CD4-positive, alpha-beta T cell treated with Interleukin-21 for 1 hour (primary cell): ENCODE results near the gene LOXL4.

Experiments
- DNase-seq: peaks from one replicate; pipeline ENCODE4 v3.0.0-alpha.2; 2020

The LOXL4 gene

DNA sequence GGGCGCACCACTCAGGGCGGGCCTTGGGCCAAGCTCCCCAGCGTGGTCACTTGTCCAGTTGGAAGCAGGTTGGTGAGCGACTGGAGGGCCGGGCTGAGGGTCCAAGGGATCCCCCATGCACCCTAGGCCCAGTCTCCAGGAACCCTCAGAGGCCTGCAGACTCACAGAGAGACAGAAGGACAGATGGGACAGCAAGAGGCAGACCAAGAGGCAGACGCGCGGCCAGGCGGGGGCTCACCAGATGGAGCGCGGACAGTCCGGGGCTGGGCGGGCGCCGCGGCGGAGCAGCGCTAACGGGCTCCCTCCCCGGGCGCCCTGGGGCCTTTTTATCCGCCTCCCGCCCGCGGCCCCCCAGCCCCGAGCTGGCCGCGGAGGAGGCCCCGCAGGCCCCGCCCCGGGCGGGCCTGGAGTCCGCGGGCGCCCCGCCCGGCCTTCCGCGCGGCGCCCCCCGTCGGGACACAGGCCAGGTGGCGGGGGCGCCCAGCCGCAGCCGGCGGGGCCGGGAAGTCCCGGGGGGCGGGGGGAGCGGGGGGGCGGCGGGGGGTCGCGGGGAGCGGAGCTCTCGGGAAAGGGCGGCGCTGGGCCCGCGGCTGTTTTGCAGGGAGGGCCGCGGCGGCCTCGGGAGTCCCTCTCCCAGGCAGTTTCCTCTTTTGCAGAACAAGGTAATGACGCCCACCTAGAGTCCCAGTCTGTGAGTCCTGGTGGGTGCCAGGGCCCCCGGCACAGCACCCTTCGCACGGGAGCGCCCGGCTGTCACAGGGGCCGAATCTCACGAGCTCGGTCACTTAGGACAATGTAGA is at the start of gene LOXL4:
LOXL4 (minus strand) TSS at position 301 of the 800 bp plus-strand sequence. CDS start 5,175 bp downstream, outside the sequence.
- peak; percentile 5 for DNase-seq

DNA sequence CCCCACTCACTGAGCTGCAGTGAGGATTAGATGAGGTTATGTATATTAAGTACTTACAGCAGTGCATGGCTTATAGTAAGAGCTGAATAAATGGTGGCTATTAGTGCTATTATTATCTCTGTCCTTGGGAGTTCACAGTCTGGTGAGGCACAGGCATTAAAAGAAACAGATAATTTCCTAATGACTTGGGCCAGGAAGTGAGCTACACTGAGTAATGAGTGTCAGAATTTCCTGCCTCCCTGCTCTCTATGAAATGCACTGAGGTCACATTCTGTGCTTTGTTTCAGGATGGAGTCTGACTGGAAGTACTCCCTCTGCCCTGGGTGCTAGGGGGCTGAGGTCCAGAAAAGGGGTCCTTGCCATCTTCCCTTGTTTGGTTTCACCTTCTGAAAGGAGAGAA is 48.7 kb upstream of the LOXL4 start:
- no peak for DNase-seq

DNA sequence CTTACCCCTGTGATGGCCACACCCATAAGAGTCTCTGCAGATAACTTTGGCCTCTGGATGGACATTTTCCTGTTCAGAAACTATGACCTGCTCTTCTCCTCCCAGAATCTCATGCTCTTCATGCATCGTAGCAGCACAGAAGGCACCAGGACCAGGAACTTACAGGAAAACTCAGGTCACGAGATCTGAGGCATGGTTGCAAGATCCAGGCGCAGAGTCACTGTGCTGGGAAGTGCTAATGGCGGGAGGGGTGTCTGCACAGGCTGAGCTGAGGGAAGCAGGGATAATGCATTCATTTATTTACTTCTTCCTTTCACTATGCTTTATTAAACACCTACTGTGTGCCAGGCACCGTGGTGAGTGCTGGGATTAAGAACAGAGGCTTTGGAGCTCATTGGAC is 48.2 kb upstream of the LOXL4 start:
- DNase-seq = no peak

DNA sequence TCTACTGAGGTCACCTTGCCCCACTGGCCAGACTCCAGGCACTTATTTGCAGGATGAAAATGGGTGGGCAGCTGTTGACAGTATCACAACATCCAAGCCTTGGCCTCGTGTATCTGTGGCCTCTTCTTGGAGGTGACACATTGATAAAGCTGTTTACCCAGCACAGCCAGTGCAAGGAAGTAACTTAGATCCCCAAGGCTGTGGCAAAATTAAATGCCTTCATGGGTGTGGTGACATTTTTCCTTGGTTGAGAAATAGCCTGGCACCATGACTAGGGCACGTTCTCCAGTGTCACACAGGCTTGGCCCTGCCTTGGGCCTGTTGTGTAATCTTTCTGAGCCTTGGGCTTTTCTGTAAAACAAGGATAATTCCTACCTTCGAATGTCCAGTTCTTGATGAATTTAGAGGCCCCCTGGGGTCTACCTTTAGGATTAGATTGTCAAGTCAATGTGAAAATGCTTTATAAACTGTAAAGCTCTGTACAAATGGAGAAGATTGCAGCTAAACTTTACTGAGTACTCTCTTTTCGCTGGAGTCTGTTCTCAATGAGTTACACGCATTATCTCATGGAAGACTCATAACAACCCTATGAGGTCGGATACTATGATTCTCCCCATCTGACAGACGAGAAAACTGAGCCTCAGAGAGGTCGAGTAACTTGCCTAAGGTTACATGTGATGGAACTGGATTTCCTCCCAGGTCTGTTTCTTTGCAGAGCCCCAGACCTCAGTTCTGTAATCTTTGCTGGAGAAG is 46.7 kb upstream of the LOXL4 start:
- DNase-seq = no peak

DNA sequence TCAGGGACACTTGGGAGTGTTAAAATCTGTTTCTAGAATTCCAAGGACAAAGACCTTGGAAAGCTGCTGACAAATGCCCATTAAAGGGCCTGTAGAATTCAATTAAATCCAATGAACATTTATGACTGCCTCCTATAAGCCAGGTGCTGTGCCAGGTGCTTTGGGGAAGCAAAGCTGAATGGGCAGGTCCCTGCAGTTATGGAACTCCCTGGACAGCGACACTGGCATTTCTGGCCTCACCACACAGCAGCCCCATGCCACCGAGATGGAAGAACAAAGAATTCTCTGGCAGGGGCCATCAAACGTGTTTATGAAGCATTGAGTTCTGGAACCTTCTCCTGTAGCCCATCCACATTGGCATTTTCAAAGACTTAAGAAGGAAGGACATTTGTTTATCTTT is 45.6 kb upstream of the LOXL4 start:
- no peak for DNase-seq

DNA sequence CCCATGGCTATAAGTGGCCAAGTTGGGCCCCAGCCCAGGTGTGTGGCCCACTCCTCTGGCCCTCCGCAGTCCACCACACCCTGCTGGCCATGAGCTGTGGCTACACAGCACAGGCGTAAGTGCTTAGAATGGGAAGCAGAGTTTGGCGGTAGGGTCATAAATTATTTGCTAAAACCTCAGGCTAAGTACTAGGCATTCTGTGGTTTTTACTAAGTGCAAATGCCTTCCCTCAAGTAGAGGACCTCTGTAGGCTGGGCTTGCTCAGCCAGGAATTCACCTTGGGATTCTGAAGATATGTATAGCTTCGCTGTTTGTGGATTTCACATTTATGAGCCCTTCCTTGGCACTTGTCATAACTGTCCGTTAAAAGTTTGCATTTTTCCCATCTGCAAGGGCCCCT is 44.8 kb upstream of the LOXL4 start:
- DNase-seq = no peak

DNA sequence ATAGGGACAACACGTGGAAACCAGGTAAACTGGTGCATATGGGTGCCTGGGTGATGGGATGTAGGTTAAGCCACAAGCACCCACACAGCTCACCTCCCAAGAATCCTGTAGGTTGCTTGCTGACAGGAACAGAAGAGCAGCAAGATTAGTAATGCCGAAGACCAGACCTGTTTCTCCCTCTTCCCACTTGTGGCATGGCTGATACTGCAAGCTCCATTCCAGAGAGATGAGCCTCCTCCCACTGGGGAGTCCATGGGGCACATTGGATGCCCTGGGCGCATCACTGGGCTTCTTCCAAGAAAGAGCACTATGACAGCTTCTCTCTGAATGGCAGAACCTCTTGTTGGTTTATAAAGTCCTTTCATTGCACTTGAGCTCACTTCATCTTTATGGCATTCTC is 44.4 kb upstream of the LOXL4 start:
- DNase-seq = no peak

DNA sequence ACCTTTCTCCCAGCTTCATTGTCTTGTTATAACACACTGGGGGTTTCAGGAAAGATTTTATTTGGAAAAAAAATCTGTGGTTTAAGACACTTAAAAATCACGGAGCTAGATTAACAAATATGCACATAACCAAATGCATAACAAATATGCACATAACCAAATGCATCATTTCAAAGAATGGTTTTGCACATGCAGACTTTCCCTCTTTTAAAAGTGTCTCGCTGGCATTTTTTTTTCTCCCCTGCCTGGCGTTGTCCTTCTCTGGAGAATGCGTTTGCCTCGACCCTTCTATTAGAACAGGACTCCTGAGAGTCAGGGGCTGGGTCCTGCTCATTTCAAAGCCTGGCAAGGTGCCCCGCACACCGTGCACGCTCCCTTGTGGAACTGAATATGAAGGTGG is 42.7 kb upstream of the LOXL4 start:
- DNase-seq = no peak

DNA sequence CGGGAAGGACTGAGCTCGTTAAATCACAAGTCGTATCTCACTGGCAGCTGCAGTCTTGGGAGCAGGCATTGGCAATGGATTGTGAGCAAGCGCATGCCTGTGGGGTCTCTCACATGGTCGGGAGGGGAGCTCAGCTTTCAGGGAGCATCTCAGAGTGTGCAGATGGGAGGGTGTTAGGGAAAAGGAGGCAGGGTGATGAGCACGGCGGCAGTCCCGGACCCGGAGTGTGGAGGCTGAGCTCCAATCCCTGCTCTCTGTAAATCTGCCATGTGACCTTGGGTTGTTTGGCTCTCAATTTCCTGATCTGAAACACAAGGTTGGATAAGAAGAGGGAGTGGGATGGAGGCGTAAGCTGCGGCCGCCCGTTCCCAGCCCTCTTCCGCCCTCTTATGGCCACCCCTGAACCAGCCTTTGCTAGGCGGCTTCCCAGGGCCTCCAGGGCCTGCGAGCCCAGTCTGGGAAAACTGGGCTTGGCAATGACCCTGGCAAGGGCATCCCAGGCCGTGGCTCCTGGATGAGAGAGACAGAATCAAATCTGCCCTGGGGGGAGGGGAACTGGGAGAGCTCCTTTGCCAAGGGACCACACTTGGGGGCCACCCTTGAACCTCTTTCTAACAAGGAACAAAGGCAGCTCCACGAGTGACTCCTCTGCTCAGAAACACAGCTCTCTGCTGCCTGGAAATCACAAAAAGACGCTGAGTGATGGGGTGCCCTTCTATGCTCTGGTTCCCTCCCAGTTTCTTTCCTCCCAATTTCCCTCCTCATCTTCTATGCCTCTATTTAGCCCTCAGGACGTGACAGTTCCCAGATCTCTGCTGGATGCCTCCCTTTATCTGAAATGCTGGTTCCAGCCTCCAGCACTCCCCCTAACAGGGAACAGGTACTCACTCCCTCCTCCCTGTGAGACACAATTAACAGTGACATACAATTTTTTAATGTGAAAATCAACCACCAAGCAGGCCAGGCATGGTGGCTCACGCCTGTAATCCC is 41.7 kb upstream of the LOXL4 start:
- DNase-seq = no peak

DNA sequence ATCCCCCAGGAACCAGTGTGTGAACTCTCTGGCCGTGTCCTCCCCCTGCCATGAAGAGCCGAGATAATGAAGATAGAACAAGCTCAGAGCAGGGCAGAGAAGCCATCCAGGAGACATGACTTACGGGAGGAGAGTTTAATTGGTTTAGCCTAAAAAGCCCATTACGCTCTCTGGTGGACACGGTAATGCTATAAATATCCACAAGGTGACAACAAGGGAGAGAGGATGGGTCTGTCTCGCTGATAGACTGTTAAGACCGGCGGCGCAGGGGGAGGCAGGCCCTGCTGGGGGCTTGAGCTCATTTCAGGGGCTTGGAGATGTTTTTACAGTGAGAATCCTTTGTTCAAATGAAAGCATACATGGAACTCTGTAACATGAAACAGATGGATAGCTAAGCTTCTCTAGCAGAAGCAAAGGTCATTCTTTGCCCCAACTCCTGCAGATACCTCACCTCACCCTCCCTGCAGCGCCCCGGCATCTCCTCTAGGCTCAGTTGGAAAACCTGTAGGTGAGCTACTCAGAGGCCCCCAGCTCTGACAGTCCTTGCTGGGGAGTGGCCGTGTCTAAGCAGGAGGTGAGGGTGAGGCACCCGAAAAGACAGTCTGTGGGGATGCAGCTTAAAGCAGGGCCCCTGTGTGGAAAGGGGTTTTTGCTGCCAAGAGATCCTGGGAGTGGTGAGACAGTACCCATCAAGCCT is 40.8 kb upstream of the LOXL4 start:
- no peak for DNase-seq

DNA sequence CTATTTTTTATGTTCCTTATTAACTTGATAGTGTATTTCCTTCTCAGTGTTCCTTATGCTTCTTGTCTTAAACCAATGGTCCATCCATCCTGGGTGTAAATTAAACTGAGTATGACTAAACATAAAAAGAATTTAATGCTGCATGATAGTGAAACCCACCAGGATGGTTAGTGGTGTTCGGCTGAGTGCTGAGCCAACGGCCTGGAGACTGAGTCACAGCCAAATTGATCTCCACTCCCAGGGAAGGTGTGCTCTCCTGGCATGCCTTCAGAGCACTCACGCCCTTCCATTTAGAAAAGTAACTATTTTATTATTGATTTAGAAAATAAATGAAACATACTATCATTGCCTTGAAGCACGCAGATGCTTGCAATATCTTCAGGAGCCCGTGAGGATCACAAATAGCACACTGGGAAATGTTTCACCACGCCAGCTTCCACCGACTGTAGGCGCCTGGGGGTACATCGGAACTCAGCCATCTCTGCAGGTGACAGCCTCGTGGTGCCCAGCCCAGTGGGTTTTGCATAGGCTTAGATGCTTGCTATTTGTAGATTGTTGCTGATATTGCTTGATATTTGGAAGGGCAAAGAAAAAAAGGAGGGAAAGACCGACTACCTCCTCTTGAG is 40.0 kb upstream of the LOXL4 start:
- no peak for DNase-seq

DNA sequence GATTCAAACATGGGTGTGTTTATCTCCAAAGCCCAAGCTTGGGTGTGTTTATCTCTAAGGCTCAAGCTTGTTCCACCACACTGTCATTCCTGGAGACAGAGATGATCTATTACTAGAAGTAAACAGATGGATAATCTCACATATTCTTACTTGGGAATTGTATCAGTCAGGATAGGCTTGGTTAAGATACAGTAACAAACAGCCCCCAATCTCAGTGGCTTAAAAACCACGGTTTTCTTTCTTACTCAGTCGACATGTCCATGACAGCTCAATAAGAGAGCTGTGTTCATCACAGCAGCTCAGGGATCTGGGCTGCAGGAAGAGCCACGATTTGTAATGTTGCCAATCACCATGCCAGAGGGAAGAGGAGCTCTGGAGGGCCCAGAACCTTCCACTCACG is 38.5 kb upstream of the LOXL4 start:
- DNase-seq = no peak

DNA sequence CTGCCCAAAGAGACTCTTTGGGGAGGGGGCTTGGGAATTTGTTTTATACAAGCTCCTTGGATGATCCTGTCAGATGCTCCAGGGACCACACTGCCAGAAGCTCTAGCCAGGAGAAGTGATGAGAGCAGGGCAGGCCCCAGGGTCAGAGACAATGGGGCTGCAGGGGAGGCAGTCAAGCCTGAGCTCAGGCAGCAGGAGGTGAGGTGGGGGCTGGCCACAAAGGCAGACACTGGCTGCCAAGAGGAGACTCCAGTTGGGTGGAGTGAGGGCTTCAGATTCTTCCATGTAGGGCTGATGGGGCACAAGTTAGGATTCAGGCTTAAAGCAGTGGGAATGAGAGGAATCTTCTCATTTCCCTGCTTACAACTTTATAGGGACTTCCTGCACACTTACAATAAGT is 35.6 kb upstream of the LOXL4 start:
- DNase-seq = no peak

DNA sequence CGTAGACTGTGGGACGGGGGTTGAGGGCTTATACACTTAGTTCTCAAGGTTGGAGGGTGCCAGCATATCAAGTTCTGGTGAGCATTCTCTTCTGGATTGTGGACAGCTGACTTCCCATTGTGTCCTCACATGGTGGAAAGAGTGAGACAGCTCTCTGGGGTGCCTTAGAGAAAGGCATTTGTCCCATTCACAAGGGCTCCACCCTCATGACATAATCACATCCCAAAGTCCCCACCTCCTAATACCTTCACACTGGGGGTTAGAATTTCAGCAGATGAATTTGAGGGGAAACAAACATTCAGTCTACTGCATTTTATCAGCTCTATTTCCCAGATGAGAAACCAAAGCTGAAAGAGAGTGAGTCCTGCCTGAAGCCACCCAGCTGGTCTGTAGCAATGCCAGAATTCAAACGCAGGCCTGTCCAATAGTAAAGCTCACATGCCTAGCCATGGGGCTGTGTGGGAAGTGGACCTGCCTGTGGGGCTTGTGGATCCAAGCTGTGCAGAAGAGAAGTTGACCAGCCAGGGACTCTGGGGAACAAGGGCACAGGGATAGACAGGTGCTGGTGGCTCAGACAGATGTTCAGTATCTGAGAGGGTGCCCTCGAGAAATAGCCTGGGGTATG is 34.9 kb upstream of the LOXL4 start:
- no peak for DNase-seq

DNA sequence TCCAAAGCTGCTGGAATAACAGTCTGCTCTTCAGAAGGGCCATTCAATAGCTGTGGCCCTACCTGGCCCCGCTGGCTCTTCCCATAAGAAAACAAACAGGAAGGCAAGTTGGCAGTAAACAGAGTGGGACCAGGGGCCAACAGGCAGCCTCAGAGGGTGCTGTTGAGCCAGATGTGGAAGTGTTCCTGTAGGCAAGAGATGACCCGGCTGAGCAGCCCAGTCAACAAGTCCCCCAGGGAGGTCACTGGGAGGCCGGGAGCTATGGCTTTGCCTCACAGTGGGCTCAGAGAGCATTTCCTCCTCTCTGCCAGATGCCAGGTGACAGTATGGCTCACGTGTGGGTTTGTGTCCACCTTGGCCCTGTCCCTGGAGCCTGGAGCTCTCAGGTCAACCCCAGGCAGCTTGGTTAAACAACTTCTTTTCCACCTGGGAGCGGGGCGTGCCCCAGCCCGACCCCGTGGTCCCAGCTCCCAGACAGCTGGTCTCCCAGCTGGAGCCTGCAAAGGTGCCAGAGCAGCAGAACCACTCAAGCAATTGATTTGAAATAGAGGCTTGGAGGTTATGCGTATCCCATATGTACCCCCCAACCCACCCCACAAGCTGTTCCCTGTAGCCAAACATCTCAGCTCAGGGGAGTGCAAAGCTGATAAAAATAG is 33.8 kb upstream of the LOXL4 start:
- no peak for DNase-seq

DNA sequence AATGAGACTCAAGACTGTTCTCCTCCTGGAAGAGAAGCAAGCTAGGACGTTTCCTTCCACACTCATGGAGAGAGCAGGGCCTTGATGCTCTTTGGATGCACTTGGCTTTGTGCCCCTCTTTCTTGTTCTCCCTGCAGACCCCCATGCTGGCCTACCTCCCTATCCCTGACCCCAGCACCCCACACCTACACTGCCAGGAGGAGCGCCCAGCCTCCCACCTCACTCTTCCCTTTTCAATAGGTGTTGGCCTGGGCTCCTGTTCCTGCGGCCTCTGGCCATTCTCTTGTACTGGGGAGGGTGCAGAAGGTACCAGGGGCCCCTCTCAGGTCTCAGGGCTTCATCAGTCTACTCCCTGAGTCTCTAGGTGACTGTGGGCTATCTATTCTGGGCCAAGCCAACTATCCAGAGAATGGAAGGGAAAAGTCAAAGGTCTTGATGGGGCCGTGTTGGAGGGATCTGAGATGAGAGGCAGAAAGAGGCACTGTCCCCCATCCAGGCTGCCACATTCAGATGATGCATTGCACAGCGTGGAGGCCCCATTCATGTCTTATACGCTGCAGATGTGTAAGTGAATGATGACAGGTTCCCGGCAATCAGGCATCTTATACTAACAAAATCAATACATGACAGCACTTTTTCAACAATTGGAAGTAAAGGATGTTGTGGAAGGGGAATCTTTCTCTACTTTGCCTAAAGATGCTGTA is 32.7 kb upstream of the LOXL4 start:
- no peak for DNase-seq

DNA sequence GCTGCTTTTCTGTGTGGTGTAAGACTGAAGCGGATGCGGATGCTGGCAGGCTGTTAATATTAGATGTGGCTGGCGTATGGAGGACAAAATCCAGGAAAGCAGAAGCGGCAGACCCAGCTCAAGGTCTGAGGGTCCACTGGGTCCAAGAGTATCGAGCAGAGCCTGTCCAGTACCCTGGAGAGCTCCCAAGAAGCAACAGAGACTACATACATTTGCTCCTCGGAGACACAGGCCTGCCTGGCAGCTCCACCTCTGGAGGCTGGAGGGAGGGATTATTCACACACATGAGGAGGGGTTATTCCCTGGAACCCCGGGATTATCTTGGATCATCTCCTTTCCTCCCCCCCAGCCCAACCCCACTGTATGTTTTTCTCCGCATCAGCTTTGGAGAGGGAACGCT is 31.3 kb upstream of the LOXL4 start:
- no peak for DNase-seq

DNA sequence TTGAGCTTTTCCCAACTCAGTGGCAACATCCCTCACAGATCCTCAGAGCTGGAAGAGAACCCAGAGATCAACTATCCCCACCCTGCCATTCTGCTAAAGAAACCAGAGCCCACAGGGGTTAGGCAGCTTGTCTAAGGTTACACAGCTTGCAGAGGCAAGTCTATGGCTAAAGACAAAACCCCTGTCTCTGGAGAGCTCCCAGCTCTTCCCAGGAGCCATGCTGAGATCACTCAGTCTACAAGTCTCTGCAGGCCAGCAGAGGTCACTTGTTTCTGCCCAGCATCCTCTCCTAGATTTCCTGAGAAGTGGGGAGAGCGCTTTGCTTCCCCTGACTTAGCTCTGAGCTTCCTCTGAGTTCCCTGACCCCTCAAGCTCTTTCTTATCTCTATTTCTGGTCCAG is 28.5 kb upstream of the LOXL4 start:
- no peak for DNase-seq

DNA sequence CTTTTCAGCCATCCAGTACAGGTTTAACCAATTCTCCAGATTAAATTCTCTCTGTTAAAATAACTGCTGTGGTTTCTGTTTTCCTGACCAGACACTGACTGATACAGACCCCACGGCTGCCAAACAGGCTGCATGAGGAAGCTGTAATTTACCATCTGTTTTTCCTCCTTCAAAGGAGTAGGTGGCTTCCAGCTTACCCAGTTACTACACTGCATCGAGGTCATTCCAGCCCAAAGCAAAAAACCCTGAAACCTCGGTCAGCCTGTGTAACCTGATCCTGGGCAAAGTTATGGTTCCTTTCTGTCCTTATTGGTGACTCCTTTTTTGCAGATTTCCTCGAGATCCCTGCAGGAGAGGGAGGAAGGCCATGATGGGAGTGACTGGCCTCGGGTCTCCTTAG is 27.9 kb upstream of the LOXL4 start:
- no peak for DNase-seq

DNA sequence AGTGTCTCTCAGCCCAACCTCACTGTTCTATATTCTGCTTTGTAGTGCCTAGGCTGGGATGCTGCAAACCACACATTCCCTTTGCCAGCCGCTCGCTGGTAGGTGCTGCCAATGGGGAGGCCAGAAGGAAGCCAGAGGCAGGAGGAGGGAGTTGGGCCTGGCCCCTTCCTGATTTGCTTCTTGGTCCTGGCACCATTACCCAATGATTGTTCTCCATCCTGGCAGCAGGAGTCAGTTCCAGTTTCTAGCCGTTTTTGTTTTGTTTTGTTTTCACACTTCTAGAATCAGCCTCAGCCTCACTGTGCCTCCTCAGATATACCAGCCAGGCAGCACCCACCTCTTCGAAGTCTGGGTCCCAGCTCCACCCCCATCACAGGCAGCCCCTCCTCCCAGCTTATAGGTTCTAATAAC is 27.4 kb upstream of the LOXL4 start:
- no peak for DNase-seq

DNA sequence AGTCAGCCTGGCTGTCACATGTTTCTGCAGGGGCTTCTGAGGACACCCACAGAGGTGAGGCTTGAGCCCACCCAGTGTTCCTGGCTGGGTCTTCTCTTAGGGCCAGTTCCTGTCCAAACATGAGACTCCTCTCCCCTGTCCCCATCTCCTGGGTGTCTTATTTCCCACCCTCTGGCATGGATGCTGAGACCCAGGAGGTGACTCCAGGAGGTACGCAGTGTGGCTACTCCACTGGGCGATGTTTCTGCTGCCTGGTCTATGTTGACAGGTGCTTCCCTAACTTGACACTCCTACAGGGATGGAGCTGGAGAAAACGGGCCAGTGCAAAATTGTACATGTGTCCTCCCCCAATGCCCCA is 26.3 kb upstream of the LOXL4 start:
- no peak for DNase-seq
